ENCODE measurements around the gene PCDH1. TPM values are rescaled to one million over a fixed set of nuclear protein-coding genes. Genes with fewer than 3 reads are reported as not detected.

The PCDH1 gene
- total RNA-seq, 1 experiment from 2014 or later, result 127 TPM

DNA sequence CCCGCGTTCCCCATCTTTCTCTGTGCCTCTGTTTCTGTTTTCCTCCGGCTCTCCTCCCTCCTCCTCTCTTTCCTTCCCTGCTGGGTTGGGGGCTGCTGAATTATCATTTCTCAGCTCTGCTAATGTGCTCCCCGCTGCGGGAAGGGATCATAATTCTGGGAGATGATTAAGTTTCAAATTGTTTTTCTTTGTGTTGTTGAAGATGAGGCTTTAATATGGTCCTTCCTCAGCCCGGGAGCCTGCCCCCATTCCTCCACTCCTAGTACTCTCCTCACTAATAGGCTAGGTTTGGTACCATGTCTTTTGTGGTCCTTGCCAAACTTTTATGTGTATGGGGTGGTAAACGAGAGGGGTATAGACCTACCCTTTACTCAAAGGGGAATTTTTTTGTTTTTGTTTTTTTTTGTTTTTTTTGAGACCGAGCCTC lies 5.7 kb upstream of the PCDH1 start:
- DNase-seq, result no peak

More for the DNA sequence above, 5.7 kb upstream of the PCDH1 start:
- no peaks in the 10 kb centered on the region for H3K9me3 ChIP-seq (ENCODE audit: control insufficient read depth, low read depth, low read length)
- H3K4me1 ChIP-seq (ENCODE audit: insufficient read depth, low read length), result peaks cover 20% of the 10 kb centered on the region; the same call in 1 of the 2 replicates
- no peaks in the 10 kb centered on the region; the same call in 1 of the 2 replicates for H3K27me3 ChIP-seq (ENCODE audit: insufficient read depth, low read length)
- no peak for TF ChIP-seq CTCF (conservative IDR thresholded peaks at IDR 0.05)
- H3K56ac ChIP-seq (ENCODE audit: insufficient read length, low read depth, low read length), result no peak overlapping the region
- no peak overlapping the region for H3K4ac ChIP-seq (ENCODE audit: low read depth, low read length)
- H3K9me3 Mint-ChIP-seq, result no peaks in the 10 kb centered on the region; a peak in 2 of 5 replicates
- no peak overlapping the region for H4K5ac ChIP-seq (ENCODE audit: insufficient read length, low read depth, low read length)
- no peak overlapping the region for H2AK5ac ChIP-seq (ENCODE audit: insufficient read length, low read length)
- H3K14ac ChIP-seq (ENCODE audit: insufficient read depth, low read length), result no peak overlapping the region
- H3K18ac ChIP-seq (ENCODE audit: insufficient read length, low read depth, low read length), result no peak overlapping the region
- H3K23me2 ChIP-seq (ENCODE audit: insufficient read length, low read depth, low read length, poor library complexity, severe bottlenecking), result peaks cover 15% of the 10 kb centered on the region
- H3K4me2 ChIP-seq (ENCODE audit: insufficient read depth, insufficient read length, low read length), result peak overlapping the region; percentile 72
- no peaks in the 10 kb centered on the region for H4K20me1 ChIP-seq (ENCODE audit: control insufficient read depth, insufficient read depth, insufficient read length)
- H3K4me3 Mint-ChIP-seq, result peak overlapping the region; percentile 62 to 74
- peaks cover 25% of the 10 kb centered on the region for H3K27me3 Mint-ChIP-seq (ENCODE audit: low read depth)
- H2BK20ac ChIP-seq (ENCODE audit: low read depth, low read length, poor library complexity, severe bottlenecking), result no peak overlapping the region
- no peak overlapping the region for H2BK12ac ChIP-seq (ENCODE audit: insufficient read length, low read depth, low read length)
- no peaks in the 10 kb centered on the region for H3K79me1 ChIP-seq (ENCODE audit: insufficient read depth, low read depth, low read length, poor library complexity, severe bottlenecking)
- H3K27ac Mint-ChIP-seq, result no peak overlapping the region
- WGBS (ENCODE audit: extremely low coverage, insufficient read length, low lambda C conversion rate), result no CpG with 5 or more reads among the region's 8 CpGs
- no peaks in the 10 kb centered on the region for H3K79me2 ChIP-seq (ENCODE audit: insufficient read depth, low read length)
- H2BK120ac ChIP-seq (ENCODE audit: low read depth, low read length, poor library complexity, severe bottlenecking), result no peak overlapping the region
- H2BK5ac ChIP-seq (ENCODE audit: insufficient read length, low read length), result no peak overlapping the region
- no peak overlapping the region for H4K91ac ChIP-seq (ENCODE audit: insufficient read length, low read depth, low read length)
- H3T11ph ChIP-seq (ENCODE audit: low read length), result no peak overlapping the region
- no peak overlapping the region for H2AFZ ChIP-seq (ENCODE audit: low read length)
- H3K27ac ChIP-seq (ENCODE audit: insufficient read length, low read depth, low read length), result no peak overlapping the region
- no peak overlapping the region for H4K8ac ChIP-seq (replicated peaks; ENCODE audit: insufficient read length, low read depth, low read length)
- no peak overlapping the region for H3K9ac ChIP-seq (ENCODE audit: extremely low read depth, insufficient read length, low read length)
- H3K23ac ChIP-seq (ENCODE audit: insufficient read length, low read depth, low read length), result no peak overlapping the region
- no peak overlapping the region for H2BK15ac ChIP-seq (ENCODE audit: low read depth, low read length)
- H3K4me1 Mint-ChIP-seq, result peaks cover 44 to 45% of the 10 kb centered on the region in 2 experiments
- H3K36me3 Mint-ChIP-seq (ENCODE audit: insufficient read depth in 1 of 3, low read depth in 3 of 3), result peaks cover 0 to under 1% (median 0%) of the 10 kb centered on the region in 3 experiments; a peak in 1 of 7 replicates

Data from H9 (cell line).